Urothelium cell line (cell line): ENCODE results near the gene CALHM2.

Source experiments
- DNase-seq: peaks from one replicate; pipeline ENCODE4 v3.0.0; 2011; ENCODE audit warnings: low spot score, mixed read lengths
- FAIRE-seq: peaks from 2 replicates; lab custom pipeline; 2011; peaks lifted over from hg19 to GRCh38; lab: Jason Lieb, UNC

The CALHM2 gene

GRCh38 chr10:103476046-103476768, 24.0 kb upstream of the CALHM2 start:
- DNase-seq: no peak
- no peak for FAIRE-seq

- FAIRE-seq: no peak
- DNase-seq: no peak
Measured at GRCh38 chr10:103475437-103475836, 23.3 kb upstream of the CALHM2 start.

GRCh38 chr10:103474077-103474476, 21.9 kb upstream of the CALHM2 start:
- DNase-seq (no peak), FAIRE-seq (no peak)

- DNase-seq (no peak), FAIRE-seq (no peak)
Measured at GRCh38 chr10:103473261-103473671, 21.1 kb upstream of the CALHM2 start.

DNA sequence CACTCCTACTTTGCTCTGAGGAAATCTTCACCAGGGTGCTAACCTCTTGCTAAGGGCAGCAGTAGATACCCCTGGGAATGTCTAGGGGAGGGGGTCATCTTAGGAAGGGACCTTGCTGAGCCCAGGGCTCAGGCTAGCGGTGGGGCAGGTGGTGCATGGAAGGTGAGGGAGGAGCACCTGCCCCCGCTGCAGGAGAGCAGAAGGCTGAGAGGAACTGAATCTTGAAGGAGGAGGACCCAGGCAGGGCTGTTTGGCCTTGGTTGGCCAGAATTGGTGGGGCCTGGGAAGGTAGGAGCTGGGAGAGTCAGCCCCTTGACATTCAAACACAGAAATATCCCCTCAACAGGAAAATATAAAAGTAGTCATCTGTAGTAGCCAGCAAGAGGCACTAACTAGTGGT, 19.8 kb upstream of the CALHM2 start:
- FAIRE-seq (no peak), DNase-seq (no peak)

DNA sequence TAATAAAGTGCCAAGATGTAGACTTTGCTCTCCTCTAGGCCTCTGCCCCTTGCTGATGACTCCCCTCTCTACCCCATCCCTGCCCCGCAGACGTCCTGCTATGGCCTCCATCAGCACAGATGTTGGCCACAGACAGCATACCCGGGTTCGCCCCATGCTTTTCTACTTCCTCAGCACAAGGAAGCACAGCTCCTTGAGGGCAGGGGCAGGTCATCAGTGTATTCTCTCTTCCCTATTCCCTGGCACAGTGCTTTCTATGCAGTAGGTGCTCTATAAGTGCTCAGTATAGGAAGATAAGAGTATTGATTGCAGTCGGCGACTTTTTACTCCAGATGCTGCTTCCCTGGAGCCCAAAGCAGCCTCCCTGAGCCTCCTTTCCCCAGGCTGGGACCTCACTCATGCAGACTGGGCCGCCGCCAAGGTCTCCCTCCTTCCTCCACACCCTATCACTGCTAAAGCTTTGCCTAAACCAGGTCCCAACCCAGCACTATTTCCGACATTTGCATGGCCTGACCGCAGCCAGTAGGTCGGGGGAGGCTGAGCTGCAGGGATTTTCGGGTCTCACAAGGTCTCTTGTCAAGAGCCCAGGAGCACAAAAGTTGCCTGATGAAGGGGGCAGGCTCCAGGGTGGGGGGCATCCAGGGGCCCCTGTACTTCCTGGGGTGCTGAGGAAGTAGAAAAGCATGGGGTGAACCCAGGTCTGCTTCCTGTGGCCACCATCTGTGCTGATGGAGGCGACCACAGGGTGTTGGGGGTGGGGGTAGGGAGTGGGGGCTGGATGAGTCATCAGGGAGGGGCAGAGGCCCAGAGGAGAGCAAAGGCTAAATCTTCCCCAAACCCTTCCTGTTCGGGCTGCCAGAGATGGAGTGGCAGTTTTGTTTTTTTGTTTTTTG, 18.8 kb upstream of the CALHM2 start:
- DNase-seq (peak; percentile 87), FAIRE-seq (peak; percentile 20)

DNA sequence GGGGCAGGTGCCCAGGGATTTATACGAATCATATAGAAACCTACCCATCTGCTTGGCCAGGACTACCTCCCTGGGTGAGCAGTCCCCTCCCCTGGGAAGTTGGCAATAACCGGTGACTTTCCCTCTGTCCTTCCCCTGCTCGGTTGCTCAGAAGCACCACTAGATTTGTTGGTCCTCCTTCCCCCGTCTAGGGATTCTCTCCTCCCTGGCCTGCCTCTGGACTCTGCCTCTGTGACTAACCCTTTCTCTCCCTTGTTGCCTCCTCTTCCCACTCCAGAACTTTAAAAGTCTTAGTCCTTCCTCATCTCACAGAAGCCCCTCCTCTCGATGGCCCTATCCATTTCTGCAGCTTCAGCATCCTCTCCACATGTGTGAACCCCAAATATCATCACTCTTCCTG, 17.0 kb upstream of the CALHM2 start:
- no peak for FAIRE-seq

DNA sequence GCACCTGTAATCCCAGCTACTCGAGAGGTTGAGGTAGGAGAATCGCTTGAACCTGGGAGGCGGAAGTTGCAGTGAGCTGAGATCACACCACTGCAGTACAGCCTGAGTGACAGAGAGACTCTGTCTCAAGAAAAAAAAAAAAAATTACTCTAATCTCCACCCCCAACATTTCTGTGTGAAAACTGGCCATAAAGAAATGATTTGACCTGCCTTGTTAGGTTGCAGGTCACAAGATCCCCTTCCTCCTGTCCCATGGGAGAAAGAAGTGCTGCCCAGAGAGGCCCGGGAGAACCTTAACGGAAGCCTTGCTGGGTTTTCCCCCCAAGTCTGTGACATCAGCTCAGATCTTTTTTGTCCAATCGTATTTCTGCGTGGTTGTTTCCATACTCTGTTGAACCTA, 15.2 kb upstream of the CALHM2 start:
- FAIRE-seq (no peak), DNase-seq (no peak)

More for the DNA sequence above, 17.0 kb upstream of the CALHM2 start:
- DNase-seq: no peak

- FAIRE-seq (no peak), DNase-seq (no peak)
Measured at GRCh38 chr10:103466734-103467133, 14.6 kb upstream of the CALHM2 start.

- FAIRE-seq: no peak
Measured at GRCh38 chr10:103465411-103466179, 13.4 kb upstream of the CALHM2 start.

DNA sequence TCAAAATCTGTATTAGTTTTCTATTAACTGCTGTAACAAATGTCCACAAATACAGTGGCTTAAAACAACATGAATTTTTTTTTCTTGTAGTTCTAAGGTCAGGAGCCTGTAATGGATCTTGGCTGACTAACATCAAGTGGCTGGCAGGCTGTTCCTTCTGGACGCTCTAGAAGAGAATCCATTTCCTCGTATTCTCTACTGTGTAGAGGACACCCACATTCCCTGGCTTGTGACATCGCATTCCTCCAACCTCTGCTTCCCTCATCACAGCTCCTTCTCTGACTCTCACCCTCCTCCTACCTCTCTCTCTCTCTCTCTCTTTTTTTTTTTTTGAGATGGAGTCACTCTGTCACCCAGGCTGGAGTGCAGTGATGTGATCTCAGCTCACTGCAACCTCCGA, 11.3 kb upstream of the CALHM2 start:
- FAIRE-seq (no peak), DNase-seq (no peak)

More at GRCh38 chr10:103465411-103466179, 13.4 kb upstream of the CALHM2 start:
- DNase-seq: no peak

GRCh38 chr10:103459615-103460014, 7.4 kb upstream of the CALHM2 start:
- DNase-seq: no peak
- FAIRE-seq: no peak

GRCh38 chr10:103458720-103459119, 6.5 kb upstream of the CALHM2 start, which contains the start of gene CALHM1:
Gene CALHM1, minus strand, starts transcription at chr10:103458900. Its CDS starts 149 bp downstream, at chr10:103458751.
- FAIRE-seq (no peak), DNase-seq (no peak)

DNA sequence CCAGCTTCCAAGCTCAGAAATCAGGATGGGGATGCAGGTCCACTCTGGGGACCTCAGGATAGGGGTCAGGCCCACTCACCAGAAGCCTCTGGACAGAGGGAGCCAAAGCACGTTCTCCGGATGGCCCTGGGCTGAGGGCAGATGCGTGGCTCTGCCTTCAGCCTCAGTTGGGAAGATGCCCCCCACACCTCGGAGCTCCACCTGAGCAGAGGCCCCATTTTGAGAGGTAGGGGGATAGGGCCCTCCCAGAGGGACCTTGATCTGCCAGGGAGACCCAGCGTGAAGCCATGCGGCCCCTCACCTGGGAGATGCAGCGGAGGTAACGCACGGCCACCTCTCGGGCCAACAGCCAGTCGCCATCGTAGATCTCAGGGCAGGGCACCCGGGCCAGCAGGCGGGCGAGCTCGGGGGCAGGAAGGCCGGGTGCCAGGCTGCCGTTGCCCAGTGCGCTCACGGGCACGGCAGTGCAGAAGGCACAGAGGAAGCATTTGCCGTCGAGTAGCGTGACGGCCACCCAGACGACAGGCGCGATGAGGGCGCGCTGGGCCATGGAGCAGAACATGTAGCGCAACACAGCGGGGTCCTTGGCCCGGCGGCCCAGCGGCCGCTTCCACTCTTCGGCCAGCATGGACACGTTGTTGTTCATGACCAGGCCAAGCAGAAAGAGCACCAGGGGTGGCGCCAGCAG, 5.9 kb upstream of the CALHM2 start:
- FAIRE-seq: no peak
- no peak for DNase-seq

DNA sequence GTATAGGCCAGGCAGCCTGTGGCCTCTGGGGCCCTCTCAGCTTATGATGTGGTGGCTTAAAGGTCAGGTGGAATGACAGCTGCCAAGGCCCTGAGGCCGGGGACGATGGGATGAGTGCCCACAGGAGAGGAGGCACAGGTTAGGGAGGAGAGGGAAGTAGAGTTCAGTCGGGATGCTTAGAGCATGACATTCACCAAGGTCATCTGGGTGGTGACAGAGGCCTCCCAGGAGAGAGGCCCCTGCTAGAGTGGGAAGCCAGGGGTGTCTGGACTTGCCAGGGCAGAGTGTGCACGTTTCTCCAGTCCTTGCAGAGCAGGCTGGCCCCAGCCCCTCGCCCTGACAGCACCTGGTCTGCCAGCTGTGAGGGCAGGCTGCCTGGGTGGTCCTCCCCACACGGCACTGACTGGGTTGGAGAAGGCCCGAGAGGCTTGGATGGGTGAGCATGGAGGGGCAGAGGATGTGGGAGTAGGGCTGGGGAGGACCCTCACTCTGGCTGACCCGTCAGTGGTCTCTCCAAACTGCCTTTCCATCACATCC, 5.1 kb upstream of the CALHM2 start:
- DNase-seq (no peak), FAIRE-seq (no peak)

GRCh38 chr10:103456074-103456660, 4.0 kb upstream of the CALHM2 start:
- DNase-seq (no peak), FAIRE-seq (no peak)

- DNase-seq (no peak), FAIRE-seq (no peak)
Measured at GRCh38 chr10:103455235-103455634, 3.1 kb upstream of the CALHM2 start.

GRCh38 chr10:103454026-103454425, 1.9 kb upstream of the CALHM2 start:
- FAIRE-seq: no peak
- DNase-seq: no peak

GRCh38 chr10:103452506-103453230, 498 bp upstream of the CALHM2 start:
- no peak for DNase-seq
- FAIRE-seq: no peak
